ENCODE results near the gene UPK3BL1.
"Not testable (repeated sequence)": the region's sequence is repeated elsewhere in the genome, so short reads cannot be mapped to it uniquely, and the experiment has no call there.

UPK3BL1 gene

GRCh38 chr7:102642691-102643090 lies at the start of gene UPK3BL1:
Gene UPK3BL1 (minus strand): TSS chr7:102642791. CDS start chr7:102642741, 50 bp downstream.
- DNase-seq (ENCODE audit: low spot score): not testable (repeated sequence)

GRCh38 chr7:102690602-102691001 lies 48.0 kb upstream of the UPK3BL1 start:
- not testable (repeated sequence) for DNase-seq (ENCODE audit: low spot score)

GRCh38 chr7:102689436-102690282 lies 47.1 kb upstream of the UPK3BL1 start:
- DNase-seq (ENCODE audit: low spot score): not testable (repeated sequence)

GRCh38 chr7:102688299-102689036 lies 45.9 kb upstream of the UPK3BL1 start:
- DNase-seq (ENCODE audit: low spot score): not testable (repeated sequence)

GRCh38 chr7:102682560-102682959 lies 40.0 kb upstream of the UPK3BL1 start:
- DNase-seq (ENCODE audit: low spot score): not testable (repeated sequence)

GRCh38 chr7:102680780-102681179 lies 38.2 kb upstream of the UPK3BL1 start:
- not testable (repeated sequence) for DNase-seq (ENCODE audit: low spot score)

GRCh38 chr7:102675545-102675944 lies 33.0 kb upstream of the UPK3BL1 start:
- DNase-seq (ENCODE audit: low spot score): not testable (repeated sequence)

- DNase-seq (ENCODE audit: low spot score): not testable (repeated sequence)
Measured at GRCh38 chr7:102673447-102674067, 31.0 kb upstream of the UPK3BL1 start.

GRCh38 chr7:102671956-102672307 lies 29.3 kb upstream of the UPK3BL1 start:
- DNase-seq (ENCODE audit: low spot score): not testable (repeated sequence)

- peak; percentile 93 for DNase-seq (ENCODE audit: low spot score)
Measured at GRCh38 chr7:102671166-102671955, 28.8 kb upstream of the UPK3BL1 start, which contains the start of gene POLR2J2. Gene POLR2J2 (minus strand): TSS chr7:102671663. CDS start chr7:102671601, 62 bp downstream.

GRCh38 chr7:102667523-102667922 lies 24.9 kb upstream of the UPK3BL1 start:
- not testable (repeated sequence) for DNase-seq (ENCODE audit: low spot score)

- not testable (repeated sequence) for DNase-seq (ENCODE audit: low spot score)
Measured at GRCh38 chr7:102666850-102667249, 24.3 kb upstream of the UPK3BL1 start.

GRCh38 chr7:102664765-102665164 lies 22.2 kb upstream of the UPK3BL1 start:
- not testable (repeated sequence) for DNase-seq (ENCODE audit: low spot score)

GRCh38 chr7:102649924-102650323 lies 7.3 kb upstream of the UPK3BL1 start, which contains the start of gene SPDYE2B:
Gene SPDYE2B (plus strand): TSS chr7:102650319. CDS start chr7:102652349, 2,030 bp downstream.
- not testable (repeated sequence) for DNase-seq (ENCODE audit: low spot score)

- DNase-seq (ENCODE audit: low spot score): not testable (repeated sequence)
Measured at GRCh38 chr7:102647813-102648212, 5.2 kb upstream of the UPK3BL1 start.

- not testable (repeated sequence) for DNase-seq (ENCODE audit: low spot score)
Measured at GRCh38 chr7:102643404-102643803, 813 bp upstream of the UPK3BL1 start.

GRCh38 chr7:102638848-102639247 lies 3.7 kb downstream of the UPK3BL1 start:
- not testable (repeated sequence) for DNase-seq (ENCODE audit: low spot score)

GRCh38 chr7:102636956-102637355 lies 5.6 kb downstream of the UPK3BL1 start:
- not testable (repeated sequence) for DNase-seq (ENCODE audit: low spot score)

GRCh38 chr7:102635354-102635753 lies 7.2 kb downstream of the UPK3BL1 start:
- DNase-seq (ENCODE audit: low spot score): not testable (repeated sequence)

GRCh38 chr7:102634299-102634698 lies 8.3 kb downstream of the UPK3BL1 start:
- DNase-seq (ENCODE audit: low spot score): not testable (repeated sequence)

GRCh38 chr7:102630622-102631021 lies 12.0 kb downstream of the UPK3BL1 start:
- not testable (repeated sequence) for DNase-seq (ENCODE audit: low spot score)
